ENCODE results near the gene GMCL2.
A peak's percentile ranks its signal among the peaks of the same experiment; 100 is the strongest.
"Not testable (repeated sequence)": the region's sequence is repeated elsewhere in the genome, so short reads cannot be mapped to it uniquely, and the experiment has no call there.

GMCL2 gene

DNA sequence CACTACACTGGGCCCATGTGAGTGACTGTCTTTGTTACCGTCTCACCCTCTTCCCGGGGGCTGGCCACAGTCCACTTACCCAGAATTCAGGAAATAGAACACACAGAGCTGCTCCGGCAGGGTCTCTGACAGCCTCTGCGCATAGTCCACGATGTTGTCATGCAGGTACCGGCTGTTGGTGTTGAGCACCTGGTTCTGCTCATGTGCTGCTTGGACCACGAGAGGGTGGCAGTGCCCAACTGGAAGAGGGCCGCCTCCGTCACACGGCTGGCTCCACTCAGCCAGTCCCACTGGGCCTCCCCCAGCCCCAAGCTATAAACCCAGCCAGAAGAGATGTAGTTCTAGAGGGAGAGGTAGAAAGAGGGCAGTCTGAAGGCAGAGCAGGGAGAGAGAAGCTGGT lies 42.7 kb upstream of the GMCL2 start:
- no peaks in the 10 kb centered on the region for H3K27me3 ChIP-seq (ENCODE audit: control insufficient read depth, insufficient read depth, low read length)
- peak overlapping the region; percentile 23 for H3K4me2 ChIP-seq (ENCODE audit: low read length)
- H3K4me1 ChIP-seq (ENCODE audit: control insufficient read depth, insufficient read depth, low read length): peaks cover 30% of the 10 kb centered on the region
- no peak overlapping the region for H3K4me3 ChIP-seq (ENCODE audit: low read length)
- H3K9ac ChIP-seq (ENCODE audit: low read depth, low read length): no peak overlapping the region
- no peaks in the 10 kb centered on the region for H3K9me3 ChIP-seq (replicated peaks; ENCODE audit: low read length)
- peaks cover 43% of the 10 kb centered on the region for H3K36me3 ChIP-seq (ENCODE audit: insufficient read depth, low read length)

DNA sequence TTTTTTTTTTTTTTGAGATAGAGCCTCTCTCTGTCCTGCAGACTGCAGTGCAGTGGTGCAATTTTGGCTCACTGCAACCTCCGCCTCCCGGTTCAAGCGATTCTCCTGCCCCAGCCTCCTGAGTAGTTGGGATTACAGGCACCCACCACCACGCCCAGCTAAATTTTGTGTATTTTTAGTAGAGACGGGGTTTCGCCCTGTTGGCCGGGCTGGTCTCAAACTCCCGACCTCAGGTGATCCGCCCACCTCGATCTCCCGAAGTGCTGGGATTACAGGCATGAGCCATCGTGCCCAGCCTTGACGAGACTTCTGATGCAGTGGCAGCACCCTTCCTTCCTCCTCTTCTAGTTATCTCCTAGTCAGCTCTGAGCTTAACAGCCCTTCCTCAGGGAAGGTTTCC lies 41.9 kb upstream of the GMCL2 start:
- Histone ChIP-seq H3K4me1 (ENCODE audit: control insufficient read depth, insufficient read depth, low read length) (peaks cover 30% of the 10 kb centered on the region), H3K36me3 (ENCODE audit: insufficient read depth, low read length) (peaks cover 49% of the 10 kb centered on the region)
- not testable (repeated sequence) for H3K4me3 ChIP-seq (ENCODE audit: low read length); H3K9me3 ChIP-seq (replicated peaks; ENCODE audit: low read length); H3K4me2 ChIP-seq (ENCODE audit: low read length); H3K27me3 ChIP-seq (ENCODE audit: control insufficient read depth, insufficient read depth, low read length); H3K9ac ChIP-seq (ENCODE audit: low read depth, low read length)

DNA sequence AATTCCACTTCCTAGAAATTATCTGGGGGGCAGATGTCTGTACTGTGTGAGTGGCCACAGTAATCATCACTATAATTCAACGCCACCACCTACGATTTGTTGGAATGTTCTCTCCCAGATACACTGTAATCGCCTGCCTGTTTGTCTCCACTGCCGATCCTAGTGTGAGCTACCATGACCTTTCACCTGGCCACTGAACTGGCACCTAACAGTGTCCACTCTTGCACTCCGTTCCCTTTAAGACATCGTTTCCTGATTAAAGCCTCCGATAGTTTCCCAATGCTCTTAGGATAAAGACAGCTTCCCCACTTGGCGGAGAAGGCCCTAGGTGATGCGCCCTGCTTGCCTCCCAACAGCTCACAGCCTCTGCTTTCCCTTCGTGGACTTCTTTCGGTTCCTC lies 41.4 kb upstream of the GMCL2 start:
- no peak overlapping the region for H3K9ac ChIP-seq (ENCODE audit: low read depth, low read length)
- no peak overlapping the region for H3K4me3 ChIP-seq (ENCODE audit: low read length)
- H3K9me3 ChIP-seq (replicated peaks; ENCODE audit: low read length): no peaks in the 10 kb centered on the region
- H3K36me3 ChIP-seq (ENCODE audit: insufficient read depth, low read length): peaks cover 49% of the 10 kb centered on the region
- H3K27me3 ChIP-seq (ENCODE audit: control insufficient read depth, insufficient read depth, low read length): no peaks in the 10 kb centered on the region
- H3K4me1 ChIP-seq (ENCODE audit: control insufficient read depth, insufficient read depth, low read length): peaks cover 30% of the 10 kb centered on the region
- no peak overlapping the region for H3K4me2 ChIP-seq (ENCODE audit: low read length)

DNA sequence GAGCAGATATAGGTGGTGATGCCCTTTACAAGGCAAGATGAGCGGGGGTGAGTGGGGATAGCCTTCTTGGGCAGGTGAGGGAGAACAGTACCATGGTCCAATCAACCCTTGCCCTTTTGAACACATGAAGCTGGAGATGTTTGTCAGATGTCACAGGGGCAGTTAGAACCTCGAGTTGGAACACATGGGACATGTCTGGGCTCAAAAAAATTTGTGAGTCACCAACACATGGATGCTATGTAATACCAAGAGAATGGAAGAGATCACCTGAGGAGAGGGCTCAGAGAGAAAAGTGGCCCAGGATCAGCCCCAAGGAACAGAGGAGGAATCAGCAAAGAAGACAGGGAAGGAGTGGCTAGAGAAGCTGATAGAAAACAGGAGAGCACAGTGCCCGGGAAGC lies 40.8 kb upstream of the GMCL2 start:
- Histone ChIP-seq H3K36me3 (ENCODE audit: insufficient read depth, low read length) (peaks cover 49% of the 10 kb centered on the region), H3K4me2 (ENCODE audit: low read length) (no peak overlapping the region), H3K9ac (ENCODE audit: low read depth, low read length) (no peak overlapping the region), H3K4me3 (ENCODE audit: low read length) (no peak overlapping the region), H3K9me3 (replicated peaks; ENCODE audit: low read length) (no peaks in the 10 kb centered on the region), H3K4me1 (ENCODE audit: control insufficient read depth, insufficient read depth, low read length) (peaks cover 27% of the 10 kb centered on the region), H3K27me3 (ENCODE audit: control insufficient read depth, insufficient read depth, low read length) (no peaks in the 10 kb centered on the region)

DNA sequence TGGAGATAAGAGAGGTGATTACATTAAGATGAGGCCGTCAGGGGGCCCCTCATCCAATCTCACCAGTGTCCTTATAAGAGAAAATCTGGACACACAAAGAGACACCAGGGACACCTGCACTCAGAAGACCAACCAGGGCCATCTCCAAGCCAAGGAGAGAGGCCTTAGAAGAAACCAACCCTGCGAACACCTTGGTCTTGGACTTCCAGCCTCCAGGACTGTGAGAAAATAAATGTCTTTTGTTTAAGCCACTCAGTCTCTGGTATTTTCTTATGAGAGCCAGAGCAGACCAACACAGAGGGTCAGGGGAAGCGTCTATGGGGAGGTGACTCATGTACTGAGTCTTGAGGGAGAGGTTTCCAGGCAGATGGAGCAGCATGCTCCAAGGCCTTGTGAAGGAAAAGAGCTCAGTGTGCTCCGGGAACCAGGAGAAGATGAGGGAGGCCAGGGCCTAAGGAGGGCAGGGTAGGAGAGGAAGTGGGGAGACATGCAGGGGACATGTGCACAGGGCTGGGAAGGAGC lies 40.0 kb upstream of the GMCL2 start:
- Histone ChIP-seq H3K27me3 (ENCODE audit: control insufficient read depth, insufficient read depth, low read length) (no peaks in the 10 kb centered on the region), H3K9me3 (replicated peaks; ENCODE audit: low read length) (no peaks in the 10 kb centered on the region), H3K4me3 (ENCODE audit: low read length) (no peak overlapping the region), H3K4me2 (ENCODE audit: low read length) (no peak overlapping the region), H3K9ac (ENCODE audit: low read depth, low read length) (no peak overlapping the region), H3K36me3 (ENCODE audit: insufficient read depth, low read length) (peaks cover 51% of the 10 kb centered on the region), H3K4me1 (ENCODE audit: control insufficient read depth, insufficient read depth, low read length) (peaks cover 24% of the 10 kb centered on the region)

DNA sequence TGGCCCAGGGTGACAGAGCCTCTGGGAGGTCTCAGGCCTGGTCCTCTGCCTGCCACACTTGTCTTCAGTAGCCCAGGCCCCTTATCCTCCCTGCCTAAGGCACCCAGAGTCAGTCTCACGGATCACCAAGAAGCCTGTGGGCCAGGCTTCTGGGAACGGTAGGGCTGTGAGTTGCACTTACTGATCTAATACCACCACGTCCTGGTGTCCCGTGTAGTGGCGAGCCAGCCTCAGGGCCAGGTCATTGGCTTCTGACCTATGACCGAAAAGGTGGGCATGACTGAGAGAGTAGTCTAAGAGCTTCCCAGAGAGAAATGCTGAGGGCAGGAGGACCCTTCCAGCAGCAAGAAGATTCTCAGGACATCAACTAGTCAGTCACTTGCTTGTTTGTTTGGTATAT lies 38.0 kb upstream of the GMCL2 start:
- H3K36me3 ChIP-seq (ENCODE audit: insufficient read depth, low read length): peaks cover 54% of the 10 kb centered on the region

DNA sequence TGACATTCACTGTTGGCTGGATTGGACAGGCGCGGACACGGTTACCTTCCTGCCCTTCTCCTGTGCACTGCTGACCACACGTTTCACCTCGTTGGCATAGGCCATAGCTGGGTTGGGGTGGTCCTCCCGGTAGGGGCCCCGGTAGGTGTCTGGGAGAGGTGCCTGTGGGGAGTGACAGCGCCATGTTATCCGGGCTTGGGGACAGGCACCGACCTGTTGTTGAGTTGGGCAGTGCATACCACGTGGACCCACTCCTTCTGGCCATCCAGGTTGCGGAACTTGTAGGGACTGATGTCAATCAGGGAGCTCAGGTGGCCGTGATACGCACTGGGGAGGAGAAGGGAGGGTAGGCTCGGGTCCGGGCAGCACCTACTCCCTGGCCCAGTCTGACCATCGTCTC lies 37.2 kb upstream of the GMCL2 start:
- Histone ChIP-seq H3K4me3 (ENCODE audit: low read length) (no peak overlapping the region), H3K27me3 (ENCODE audit: control insufficient read depth, insufficient read depth, low read length) (no peaks in the 10 kb centered on the region), H3K9ac (ENCODE audit: low read depth, low read length) (no peak overlapping the region), H3K36me3 (ENCODE audit: insufficient read depth, low read length) (peaks cover 46% of the 10 kb centered on the region), H3K4me2 (ENCODE audit: low read length) (no peak overlapping the region), H3K4me1 (ENCODE audit: control insufficient read depth, insufficient read depth, low read length) (peaks cover 4% of the 10 kb centered on the region), H3K9me3 (replicated peaks; ENCODE audit: low read length) (no peaks in the 10 kb centered on the region)

More for the DNA sequence above, 38.0 kb upstream of the GMCL2 start:
- Histone ChIP-seq H3K4me2 (ENCODE audit: low read length) (no peak overlapping the region), H3K4me1 (ENCODE audit: control insufficient read depth, insufficient read depth, low read length) (peaks cover 8% of the 10 kb centered on the region), H3K9me3 (replicated peaks; ENCODE audit: low read length) (no peaks in the 10 kb centered on the region), H3K9ac (ENCODE audit: low read depth, low read length) (no peak overlapping the region), H3K27me3 (ENCODE audit: control insufficient read depth, insufficient read depth, low read length) (no peaks in the 10 kb centered on the region), H3K4me3 (ENCODE audit: low read length) (no peak overlapping the region)

DNA sequence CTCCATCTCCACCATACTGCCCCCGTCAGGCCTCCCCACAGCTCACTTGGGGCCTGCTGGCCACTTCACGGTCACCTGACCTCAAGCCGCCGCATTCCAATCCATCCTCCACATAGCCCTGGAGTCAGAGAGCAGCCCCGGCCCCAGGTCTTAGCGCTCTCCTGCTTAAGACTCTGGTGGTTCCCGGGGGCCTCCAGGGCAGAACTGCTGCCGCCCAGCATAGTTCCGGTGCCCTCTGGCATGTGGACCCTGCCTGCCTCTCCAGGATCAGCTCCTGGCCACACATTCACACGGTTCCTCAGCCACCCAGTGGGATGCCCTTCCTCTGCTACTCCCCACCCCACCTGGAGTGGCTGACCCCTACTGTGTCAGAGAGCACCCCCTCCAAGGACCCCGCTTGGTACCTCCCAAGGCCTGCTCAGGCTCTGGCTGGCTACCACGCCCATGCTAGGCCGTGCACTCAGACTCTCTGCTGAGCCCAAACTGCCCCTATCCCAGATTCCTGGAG lies 36.7 kb upstream of the GMCL2 start:
- Histone ChIP-seq H3K36me3 (ENCODE audit: insufficient read depth, low read length) (peaks cover 43% of the 10 kb centered on the region), H3K4me3 (ENCODE audit: low read length) (no peak overlapping the region), H3K4me2 (ENCODE audit: low read length) (no peak overlapping the region)

DNA sequence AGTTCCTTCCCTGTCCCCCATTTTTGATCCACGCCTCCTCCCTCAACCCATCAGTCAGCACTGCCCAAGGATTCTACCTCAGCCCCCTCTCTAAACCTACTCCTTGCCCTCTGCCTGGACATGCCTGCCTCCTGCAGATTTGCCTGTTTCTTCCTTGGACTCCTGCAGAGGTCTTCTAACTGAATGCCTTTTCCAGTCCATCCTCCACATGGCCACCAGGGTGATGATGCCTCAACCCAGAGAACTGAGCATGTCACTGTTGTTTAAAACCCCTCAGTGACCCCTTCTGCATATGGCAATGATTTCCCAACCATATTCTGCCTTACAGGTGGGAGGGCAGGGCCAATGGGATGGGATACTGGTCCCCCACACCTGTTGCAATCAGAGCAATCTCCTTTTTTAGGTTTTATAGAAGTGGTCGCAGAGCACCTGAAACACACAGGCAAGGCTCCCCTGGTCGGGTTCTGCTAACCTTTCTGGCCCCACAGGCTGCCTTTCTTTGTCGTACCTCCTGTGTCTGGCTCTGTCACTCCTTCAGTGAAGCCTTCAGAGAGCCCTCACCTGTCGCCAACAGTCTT lies 36.1 kb upstream of the GMCL2 start:
- Histone ChIP-seq H3K4me2 (ENCODE audit: low read length) (no peak overlapping the region), H3K9me3 (replicated peaks; ENCODE audit: low read length) (no peaks in the 10 kb centered on the region), H3K36me3 (ENCODE audit: insufficient read depth, low read length) (peaks cover 37% of the 10 kb centered on the region), H3K9ac (ENCODE audit: low read depth, low read length) (no peak overlapping the region), H3K27me3 (ENCODE audit: control insufficient read depth, insufficient read depth, low read length) (no peaks in the 10 kb centered on the region), H3K4me3 (ENCODE audit: low read length) (no peak overlapping the region), H3K4me1 (ENCODE audit: control insufficient read depth, insufficient read depth, low read length) (peaks cover 4% of the 10 kb centered on the region)

More for the DNA sequence above, 36.7 kb upstream of the GMCL2 start:
- H3K4me1 ChIP-seq (ENCODE audit: control insufficient read depth, insufficient read depth, low read length): peaks cover 4% of the 10 kb centered on the region
- H3K9ac ChIP-seq (ENCODE audit: low read depth, low read length): no peak overlapping the region
- H3K9me3 ChIP-seq (replicated peaks; ENCODE audit: low read length): no peaks in the 10 kb centered on the region
- no peaks in the 10 kb centered on the region for H3K27me3 ChIP-seq (ENCODE audit: control insufficient read depth, insufficient read depth, low read length)

DNA sequence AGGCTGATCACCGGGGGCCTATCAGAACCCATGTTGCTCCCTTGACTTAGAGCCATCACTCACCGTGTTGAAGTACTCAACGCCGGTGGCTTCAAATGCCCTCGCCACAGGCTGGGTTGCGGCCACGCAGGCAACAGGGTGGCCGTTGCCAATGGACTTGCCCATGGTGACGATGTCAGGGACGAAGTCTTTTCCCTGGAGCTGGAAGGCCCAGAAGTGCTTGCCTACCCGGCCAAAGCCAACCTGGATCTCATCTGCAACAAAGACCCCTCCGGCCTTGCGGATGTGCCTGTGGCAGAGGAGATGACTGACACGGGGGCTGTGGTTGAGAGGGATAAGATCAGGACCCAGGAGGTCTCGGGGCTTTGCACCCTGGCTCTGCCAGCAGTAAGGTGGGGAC lies 35.1 kb upstream of the GMCL2 start:
- Histone ChIP-seq H3K27me3 (ENCODE audit: control insufficient read depth, insufficient read depth, low read length) (no peaks in the 10 kb centered on the region), H3K4me2 (ENCODE audit: low read length) (no peak overlapping the region), H3K4me3 (ENCODE audit: low read length) (no peak overlapping the region), H3K9ac (ENCODE audit: low read depth, low read length) (no peak overlapping the region), H3K9me3 (replicated peaks; ENCODE audit: low read length) (no peaks in the 10 kb centered on the region), H3K36me3 (ENCODE audit: insufficient read depth, low read length) (peaks cover 28% of the 10 kb centered on the region), H3K4me1 (ENCODE audit: control insufficient read depth, insufficient read depth, low read length) (no peaks in the 10 kb centered on the region)

DNA sequence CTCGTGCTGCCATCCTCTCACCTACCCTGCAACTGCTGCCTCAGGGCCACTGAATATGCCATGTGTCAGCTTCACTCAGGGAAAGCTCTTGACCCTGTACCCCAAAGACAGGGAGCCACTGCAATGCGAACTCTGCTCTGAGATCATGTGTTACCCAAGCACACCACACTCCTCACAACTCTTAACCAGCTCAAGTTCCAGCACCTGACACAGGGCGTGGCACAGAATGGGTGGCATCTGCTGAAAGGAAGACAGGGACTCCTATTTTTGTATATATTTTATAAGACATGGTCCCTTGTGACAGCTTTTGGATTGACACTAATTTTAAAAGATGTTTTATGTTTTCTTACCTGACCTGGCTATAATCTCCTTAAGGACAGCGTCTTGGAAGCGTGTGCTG lies 34.7 kb upstream of the GMCL2 start:
- Histone ChIP-seq H3K4me1 (ENCODE audit: control insufficient read depth, insufficient read depth, low read length) (no peaks in the 10 kb centered on the region), H3K36me3 (ENCODE audit: insufficient read depth, low read length) (peaks cover 28% of the 10 kb centered on the region), H3K27me3 (ENCODE audit: control insufficient read depth, insufficient read depth, low read length) (no peaks in the 10 kb centered on the region), H3K4me2 (ENCODE audit: low read length) (no peak overlapping the region), H3K9ac (ENCODE audit: low read depth, low read length) (no peak overlapping the region), H3K4me3 (ENCODE audit: low read length) (no peak overlapping the region), H3K9me3 (replicated peaks; ENCODE audit: low read length) (no peaks in the 10 kb centered on the region)

DNA sequence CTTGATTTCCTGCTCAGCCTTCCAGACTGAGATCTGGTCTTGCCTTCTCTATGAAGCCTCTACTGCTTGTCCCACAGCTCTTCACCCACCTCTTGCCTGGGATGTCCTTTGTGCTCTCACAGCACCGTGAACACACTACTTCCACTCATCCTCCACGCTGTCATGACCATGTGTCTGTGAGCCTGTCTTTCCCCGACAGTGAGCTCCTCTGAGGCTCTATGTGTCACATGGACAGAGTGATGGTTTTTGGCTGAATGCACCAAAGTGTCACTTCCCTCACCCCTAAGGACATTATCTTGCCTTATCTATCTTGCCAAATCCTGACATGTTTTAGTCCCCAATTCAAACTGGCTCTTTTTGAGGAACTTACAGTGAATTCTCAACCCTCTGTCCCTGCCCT lies 34.1 kb upstream of the GMCL2 start:
- Histone ChIP-seq H3K9me3 (replicated peaks; ENCODE audit: low read length) (no peaks in the 10 kb centered on the region), H3K27me3 (ENCODE audit: control insufficient read depth, insufficient read depth, low read length) (no peaks in the 10 kb centered on the region), H3K4me2 (ENCODE audit: low read length) (no peak overlapping the region), H3K4me1 (ENCODE audit: control insufficient read depth, insufficient read depth, low read length) (no peaks in the 10 kb centered on the region), H3K4me3 (ENCODE audit: low read length) (no peak overlapping the region), H3K9ac (ENCODE audit: low read depth, low read length) (no peak overlapping the region), H3K36me3 (ENCODE audit: insufficient read depth, low read length) (peaks cover 31% of the 10 kb centered on the region)
